Measurements from ENCODE around the gene KRT27.
"Not testable (repeated sequence)": the region's sequence is repeated elsewhere in the genome, so short reads cannot be mapped to it uniquely, and the experiment has no call there.

The KRT27 gene

DNA sequence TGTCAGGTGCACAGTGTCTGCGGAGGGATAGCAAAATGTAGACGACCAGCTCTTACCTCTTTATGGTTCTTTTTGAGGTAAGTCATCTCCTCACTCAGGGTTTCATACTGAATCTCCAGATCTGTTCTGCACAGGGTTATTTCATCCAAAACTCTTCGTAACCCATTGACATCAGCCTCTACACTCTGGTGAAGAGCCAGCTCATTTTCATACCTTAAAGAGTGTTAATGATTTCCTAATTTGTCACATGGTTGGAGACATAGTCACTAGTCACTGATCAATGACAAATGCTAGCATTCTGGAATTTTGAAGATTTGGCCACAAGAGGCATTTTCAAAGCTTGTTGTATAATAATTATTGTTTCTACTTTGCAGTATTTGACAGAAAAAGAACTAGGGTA is 28.5 kb downstream of the KRT27 start:
- DNase-seq, result no peak

DNA sequence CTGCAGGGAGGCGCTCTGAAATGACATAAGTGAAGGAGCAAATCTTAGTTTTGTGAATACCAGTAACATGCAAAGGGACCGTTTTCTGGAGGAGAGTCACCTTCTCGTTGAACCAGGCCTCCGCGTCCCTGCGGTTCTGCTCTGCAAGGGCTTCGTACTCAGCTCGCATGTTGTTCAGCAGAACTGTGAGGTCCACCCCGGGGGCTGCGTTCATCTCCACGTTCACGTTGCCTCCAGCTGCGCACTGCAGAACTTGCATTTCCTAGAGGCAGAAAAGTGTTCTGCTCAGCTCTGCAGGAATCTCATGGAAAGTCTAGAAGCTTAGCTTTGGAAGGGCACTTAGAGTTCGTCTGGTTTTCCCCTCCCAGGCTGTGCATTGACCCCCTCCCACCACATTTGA is 31.3 kb downstream of the KRT27 start:
- no peak for DNase-seq

DNA sequence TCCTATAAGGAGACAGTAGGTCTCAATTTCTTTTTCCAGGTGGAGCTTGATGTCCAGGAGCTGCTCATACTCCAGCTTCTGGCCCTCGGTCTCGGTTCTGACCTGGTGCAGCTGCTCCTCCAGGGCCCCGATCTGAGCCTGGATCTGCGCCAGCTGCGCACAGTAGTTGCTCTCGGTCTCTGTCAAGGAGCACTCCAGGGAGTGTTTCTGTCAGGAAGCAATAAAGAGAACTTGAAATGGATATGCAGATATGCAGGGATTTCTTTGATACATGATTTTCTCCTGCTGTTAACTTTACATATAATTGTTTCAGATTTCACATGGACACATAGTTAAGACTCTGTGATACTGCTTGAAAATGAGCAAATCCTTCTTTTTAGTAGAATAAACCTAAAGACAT is 32.0 kb downstream of the KRT27 start:
- DNase-seq, result no peak

DNA sequence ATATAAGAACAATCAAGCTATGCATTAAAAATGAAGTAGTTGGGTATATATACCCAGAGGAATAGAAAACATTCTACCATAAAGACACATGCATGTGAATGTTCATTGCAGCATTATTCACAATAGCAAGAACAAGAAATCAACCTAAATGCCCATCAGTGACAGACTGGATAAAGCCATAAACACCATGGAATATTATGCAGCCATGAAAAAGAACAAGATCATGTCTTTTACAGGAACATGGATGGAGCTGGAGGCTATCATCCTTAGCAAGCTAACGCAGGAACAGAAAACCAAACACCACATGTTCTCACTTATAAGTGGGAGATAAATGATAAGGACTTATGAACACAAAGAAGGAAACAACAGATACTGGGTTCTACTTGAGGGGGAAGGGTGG is 33.7 kb downstream of the KRT27 start:
- not testable (repeated sequence) for DNase-seq

DNA sequence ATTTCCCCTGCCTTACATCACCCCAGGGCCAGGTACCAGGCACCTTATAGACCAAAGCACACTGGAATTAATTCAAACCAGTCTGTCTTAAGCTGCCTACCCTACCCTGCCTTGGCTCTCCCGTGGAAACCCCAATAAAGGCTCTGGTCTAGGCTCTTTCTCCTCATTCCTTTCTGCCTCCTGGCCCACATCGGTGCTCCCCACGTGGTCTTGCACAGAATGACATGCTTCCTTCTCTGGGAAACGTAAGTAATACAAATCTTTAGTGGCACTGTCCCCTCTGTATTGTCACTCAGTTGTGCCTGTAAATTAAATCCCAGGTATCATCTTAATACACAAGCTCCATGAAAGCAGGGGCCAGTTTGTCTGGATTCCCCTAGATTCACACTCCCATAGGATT is 43.8 kb downstream of the KRT27 start:
- DNase-seq, result no peak

DNA sequence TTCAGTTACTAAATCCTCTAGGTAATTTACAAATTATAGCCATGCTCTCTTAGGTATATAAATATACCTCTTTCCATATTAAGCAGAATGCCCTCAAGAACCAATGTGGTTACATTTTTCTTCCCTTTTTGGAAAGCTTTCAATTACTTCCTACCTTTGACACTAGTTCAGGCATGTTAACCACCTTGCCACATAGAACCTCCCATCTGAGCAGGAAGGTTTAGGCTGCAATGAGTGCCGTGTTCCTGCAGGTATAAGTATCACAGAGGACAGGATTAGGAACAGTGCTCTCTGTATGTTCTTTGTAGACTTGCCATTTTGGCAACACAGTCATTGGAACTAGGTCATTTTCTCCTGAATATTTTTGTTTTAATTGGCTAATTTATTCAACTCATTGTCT is 47.3 kb downstream of the KRT27 start:
- DNase-seq, result no peak

DNA sequence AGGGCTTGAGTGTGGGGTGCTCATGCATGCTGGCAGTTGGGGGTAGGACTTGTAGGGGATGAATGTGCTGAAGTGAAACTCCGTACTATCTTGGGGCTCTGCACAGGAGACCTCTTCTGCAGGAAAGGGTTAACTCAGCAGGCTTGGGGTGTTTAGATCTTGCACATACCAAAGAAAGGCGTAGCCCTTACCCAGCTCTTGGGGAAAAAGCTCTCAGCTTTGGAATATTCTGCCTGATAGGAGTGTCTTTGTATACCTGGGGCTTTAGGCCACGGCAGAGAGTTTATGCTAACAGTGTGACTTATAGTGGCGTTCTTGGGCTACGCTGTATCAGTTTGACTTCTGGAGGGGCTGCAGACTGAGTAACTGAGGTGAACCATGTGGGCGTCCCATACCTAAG is 48.3 kb downstream of the KRT27 start:
- no peak for DNase-seq

DNA sequence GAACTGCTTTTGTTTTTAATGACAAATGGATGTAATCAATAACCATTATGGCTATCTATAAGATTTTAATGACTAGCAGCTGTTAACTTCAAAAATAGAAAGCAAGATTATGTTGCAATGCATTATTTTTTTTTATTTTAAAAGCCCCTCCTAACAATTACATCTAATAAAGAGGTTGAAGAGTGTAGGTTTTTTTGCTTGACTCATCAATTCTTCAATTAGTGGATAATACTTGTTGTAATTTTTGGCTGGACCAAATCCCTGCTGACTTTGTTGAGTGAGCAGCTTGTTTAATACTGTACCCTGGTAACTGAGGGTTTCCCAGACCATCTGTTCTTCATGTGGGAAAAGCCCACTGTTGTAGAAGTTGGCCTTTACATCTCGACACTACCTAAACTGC is 51.4 kb downstream of the KRT27 start:
- DNase-seq, result no peak

DNA sequence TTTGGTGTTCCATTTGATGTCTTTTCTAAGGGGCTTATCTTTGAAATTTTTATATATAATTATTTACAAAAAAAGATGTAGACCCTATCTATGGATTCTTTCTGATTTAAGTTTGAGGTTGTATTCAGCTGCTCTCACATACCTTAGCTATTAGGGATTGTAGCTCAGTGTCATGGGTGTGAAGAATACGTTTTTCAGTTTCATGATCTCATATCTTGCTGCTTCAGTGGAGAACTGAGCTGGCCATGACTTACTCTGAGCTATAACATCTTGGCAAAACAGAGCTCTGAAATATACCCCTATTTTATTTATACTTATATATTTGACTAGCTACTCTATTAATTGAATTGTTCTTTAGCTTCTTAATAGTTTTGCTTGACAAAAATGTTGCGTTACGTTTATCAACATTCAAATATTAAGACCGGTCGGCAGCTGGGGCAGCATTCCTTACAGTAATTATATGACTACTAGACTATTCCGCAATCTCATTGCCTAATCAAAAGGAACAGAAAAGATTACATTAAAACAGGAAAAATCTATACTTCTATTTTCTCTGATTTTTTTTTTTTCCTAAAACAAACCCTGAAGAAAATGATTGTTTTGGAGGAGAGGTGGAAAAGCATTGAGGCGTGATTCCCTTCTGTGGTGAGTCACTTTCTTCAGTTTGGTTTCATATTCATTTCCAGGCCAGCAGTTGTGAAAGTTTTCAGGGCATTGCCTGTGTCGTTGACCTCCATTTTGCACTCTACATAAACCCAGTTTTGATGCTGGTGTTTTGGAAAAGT is 54.7 kb downstream of the KRT27 start:
- DNase-seq, result no peak

DNA sequence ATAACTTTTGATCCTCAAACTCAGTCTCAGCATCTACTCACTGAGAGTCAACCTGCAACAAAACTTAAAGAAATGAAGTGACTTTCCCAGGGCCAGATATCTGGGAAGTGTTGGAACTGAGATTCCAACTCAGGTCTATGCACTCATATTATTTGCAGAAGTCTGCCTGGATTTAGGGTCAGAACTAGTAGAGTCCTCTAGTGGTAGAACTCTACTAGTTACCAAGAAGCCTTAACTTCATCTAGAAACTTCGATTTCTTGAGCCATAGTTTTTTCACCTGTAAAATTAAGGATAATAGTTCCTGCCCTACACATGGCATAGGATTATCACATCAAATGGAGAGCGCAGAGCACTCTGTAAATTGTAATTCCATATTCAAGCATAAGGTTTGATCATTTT is 55.4 kb downstream of the KRT27 start:
- peak in 2 of 4 experiments; percentile 6 to 24 for DNase-seq

All from suppressor macrophage (primary cell).